ENCODE data around the gene PSMF1.
"Not testable (repeated sequence)": the region's sequence is repeated elsewhere in the genome, so short reads cannot be mapped to it uniquely, and the experiment has no call there.

PSMF1 gene

GRCh38 chr20:1212607-1213396, 94.4 kb downstream of the PSMF1 start:
- TF ChIP-seq CTCF (IDR thresholded peaks at IDR 0.05; ENCODE audit: low read depth, low read length), result peak; percentile 86
- peak; percentile 20 for DNase-seq (ENCODE audit: extremely low read depth, low read depth)

- no peak for TF ChIP-seq CTCF (IDR thresholded peaks at IDR 0.05; ENCODE audit: low read depth, low read length)
- no peak for DNase-seq (ENCODE audit: extremely low read depth, low read depth)
Measured at GRCh38 chr20:1214838-1215261, 96.4 kb downstream of the PSMF1 start.

GRCh38 chr20:1215386-1216170, 97.2 kb downstream of the PSMF1 start:
- no peak for DNase-seq (ENCODE audit: extremely low read depth, low read depth)
- no peak for TF ChIP-seq CTCF (IDR thresholded peaks at IDR 0.05; ENCODE audit: low read depth, low read length)

- DNase-seq (ENCODE audit: extremely low read depth, low read depth), result not testable (repeated sequence)
Measured at GRCh38 chr20:1216527-1217427, 98.4 kb downstream of the PSMF1 start.
